WTC11 (cell line): Measurements from ENCODE around the gene PNPLA6. TPM values are rescaled to one million over a fixed set of nuclear protein-coding genes. Genes with fewer than 3 reads are reported as not detected.

Experiments
- AFF4 ChIP-seq: sonication (generic); formaldehyde crosslinking; IDR thresholded peaks from 2 replicates; pipeline ENCODE4 v1.8.1; 2023; ENCODE audit warnings: mild to moderate bottlenecking, missing genetic modification reagents, borderline replicate concordance
- AR ChIP-seq: fragments of 250-450 bp; sonication (Bioruptor Pico); IDR thresholded peaks from 2 replicates; pipeline ENCODE4 v1.9.0; 2021; ENCODE audit warnings: mild to moderate bottlenecking
- ARID4B ChIP-seq: sonication (generic); formaldehyde crosslinking; IDR thresholded peaks from 2 replicates; pipeline ENCODE4 v1.8.0; 2023; ENCODE audit warnings: missing genetic modification reagents, mild to moderate bottlenecking, borderline replicate concordance
- ATF6 ChIP-seq: sonication (generic); formaldehyde crosslinking; IDR thresholded peaks from 2 replicates; pipeline ENCODE4 v1.8.1; 2023; ENCODE audit warnings: mild to moderate bottlenecking, missing genetic modification reagents
- CREB1 ChIP-seq: sonication (generic); formaldehyde crosslinking; IDR thresholded peaks from 2 replicates; pipeline ENCODE4 v1.8.0; 2023; ENCODE audit warnings: mild to moderate bottlenecking, missing genetic modification reagents
- E2F1 ChIP-seq: sonication (generic); formaldehyde crosslinking; IDR thresholded peaks from 2 replicates; pipeline ENCODE4 v1.8.0; 2022; ENCODE audit warnings: mild to moderate bottlenecking, missing genetic modification reagents
- E2F5 ChIP-seq: sonication (generic); formaldehyde crosslinking; IDR thresholded peaks from 2 replicates; pipeline ENCODE4 v1.8.1; 2022; ENCODE audit warnings: mild to moderate bottlenecking, moderate library complexity, missing genetic modification reagents
- ETV6 ChIP-seq: sonication (generic); formaldehyde crosslinking; IDR thresholded peaks from 2 replicates; pipeline ENCODE4 v1.8.1; 2022; ENCODE audit warnings: mild to moderate bottlenecking, missing genetic modification reagents
- IRF1 ChIP-seq: sonication (generic); formaldehyde crosslinking; IDR thresholded peaks from 2 replicates; pipeline ENCODE4 v1.8.0; 2023; ENCODE audit warnings: missing genetic modification reagents
- IRF2 ChIP-seq: sonication (generic); formaldehyde crosslinking; IDR thresholded peaks from 2 replicates; pipeline ENCODE4 v1.8.0; 2022; ENCODE audit warnings: low read depth, missing genetic modification reagents, borderline replicate concordance
- JUN ChIP-seq: sonication (generic); formaldehyde crosslinking; IDR thresholded peaks from 2 replicates; pipeline ENCODE4 v1.8.0; 2023; ENCODE audit warnings: mild to moderate bottlenecking, missing genetic modification reagents
- MAX ChIP-seq: sonication (generic); formaldehyde crosslinking; IDR thresholded peaks from 2 replicates; pipeline ENCODE4 v1.8.0; 2022; ENCODE audit warnings: mild to moderate bottlenecking, missing genetic modification reagents
- NFYB ChIP-seq: sonication (generic); formaldehyde crosslinking; conservative IDR thresholded peaks from 2 replicates; pipeline ENCODE4 v1.8.0; 2022; ENCODE audit warnings: low read depth, missing genetic modification reagents
- NR1H2 ChIP-seq: sonication (generic); formaldehyde crosslinking; IDR thresholded peaks from 2 replicates; pipeline ENCODE4 v1.9.0; 2021; ENCODE audit warnings: mild to moderate bottlenecking, moderate library complexity, missing genetic modification reagents
- NR2C2 ChIP-seq: sonication (generic); formaldehyde crosslinking; IDR thresholded peaks from 2 replicates; pipeline ENCODE4 v1.8.0; 2022; ENCODE audit warnings: mild to moderate bottlenecking, missing genetic modification reagents
- SMAD3 ChIP-seq: sonication (generic); formaldehyde crosslinking; IDR thresholded peaks from 2 replicates; pipeline ENCODE4 v1.8.0; 2022; ENCODE audit warnings: missing genetic modification reagents, mild to moderate bottlenecking, borderline replicate concordance
- TEAD4 ChIP-seq: sonication (generic); formaldehyde crosslinking; IDR thresholded peaks from 2 replicates; pipeline ENCODE4 v1.8.0; 2022; ENCODE audit warnings: mild to moderate bottlenecking, missing genetic modification reagents
- USF2 ChIP-seq: sonication (generic); formaldehyde crosslinking; IDR thresholded peaks from 2 replicates; pipeline ENCODE4 v1.8.1; 2023; ENCODE audit warnings: mild to moderate bottlenecking, missing genetic modification reagents, moderate library complexity
- ZNF121 ChIP-seq: sonication (generic); formaldehyde crosslinking; IDR thresholded peaks from 2 replicates; pipeline ENCODE4 v1.8.0; 2023; ENCODE audit warnings: missing genetic modification reagents
- ZNF138 ChIP-seq: sonication (generic); formaldehyde crosslinking; conservative IDR thresholded peaks from 2 replicates; pipeline ENCODE4 v1.8.1; 2022; ENCODE audit warnings: mild to moderate bottlenecking, moderate library complexity, missing genetic modification reagents
- ZNF396 ChIP-seq: fragments of 250-450 bp; sonication (Bioruptor Pico); IDR thresholded peaks from 2 replicates; pipeline ENCODE4 v1.8.0; 2021; ENCODE audit warnings: mild to moderate bottlenecking, moderate library complexity, borderline replicate concordance
- total RNA-seq: library from RNA; stranded (reverse); gene quantifications from 3 replicates; pipeline ENCODE4 v1.2.3, GENCODE V29; 2021

Gene PNPLA6
- total RNA-seq, 1 experiment from 2014 or later = 149 TPM

GRCh38 chr19:7562646-7563393 lies 27.3 kb downstream of the PNPLA6 start (continued):
- peak; percentile 99 for TF ChIP-seq ARID4B (CRISPR knock-in tag)
- TF ChIP-seq TEAD4 (CRISPR knock-in tag) = peak; percentile 99
- TF ChIP-seq CREB1 (CRISPR knock-in tag) = peak; percentile 98
- TF ChIP-seq ZNF138 (CRISPR knock-in tag) = no peak
- TF ChIP-seq IRF2 (CRISPR knock-in tag) = peak; percentile 93; the same call in 1 of the 2 replicates
- TF ChIP-seq NFYB (CRISPR knock-in tag) = peak; percentile 70
- peak; percentile 86 for TF ChIP-seq NR2C2 (CRISPR knock-in tag)
- peak; percentile 99 for TF ChIP-seq IRF1 (CRISPR knock-in tag)
- TF ChIP-seq AR (CRISPR knock-in tag) = no peak
- peak; percentile 98 for TF ChIP-seq NR1H2
- peak; percentile 79; the same call in 1 of the 2 replicates for TF ChIP-seq AFF4
- peak; percentile 93 for TF ChIP-seq E2F1
- peak; percentile 61 for TF ChIP-seq USF2 (CRISPR knock-in tag)
- TF ChIP-seq ZNF121 (CRISPR knock-in tag) = peak; percentile 91
- TF ChIP-seq ATF6 (CRISPR knock-in tag) = peak; percentile 96
- no peak for TF ChIP-seq ZNF396 (CRISPR knock-in tag)
- TF ChIP-seq SMAD3 (CRISPR knock-in tag) = peak; percentile 99
- TF ChIP-seq ETV6 (CRISPR knock-in tag) = peak; percentile 99
- peak; percentile 100 for TF ChIP-seq JUN (CRISPR knock-in tag)
- peak; percentile 67; the same call in 1 of the 2 replicates for TF ChIP-seq MAX
- peak; percentile 89; the same call in 1 of the 2 replicates for TF ChIP-seq E2F5
